CD4-positive, alpha-beta T cell treated with Interleukin-10 for 1 hour (primary cell): ENCODE data around the gene ZNF823.
"Not testable (repeated sequence)": the region's sequence is repeated elsewhere in the genome, so short reads cannot be mapped to it uniquely, and the experiment has no call there.

ENCODE experiments used
- DNase-seq: peaks from one replicate; pipeline ENCODE4 v3.0.0-alpha.2; 2020

Gene ZNF823

GRCh38 chr19:11676661-11677600 is 61.8 kb downstream of the ZNF823 start:
- DNase-seq: not testable (repeated sequence)

DNA sequence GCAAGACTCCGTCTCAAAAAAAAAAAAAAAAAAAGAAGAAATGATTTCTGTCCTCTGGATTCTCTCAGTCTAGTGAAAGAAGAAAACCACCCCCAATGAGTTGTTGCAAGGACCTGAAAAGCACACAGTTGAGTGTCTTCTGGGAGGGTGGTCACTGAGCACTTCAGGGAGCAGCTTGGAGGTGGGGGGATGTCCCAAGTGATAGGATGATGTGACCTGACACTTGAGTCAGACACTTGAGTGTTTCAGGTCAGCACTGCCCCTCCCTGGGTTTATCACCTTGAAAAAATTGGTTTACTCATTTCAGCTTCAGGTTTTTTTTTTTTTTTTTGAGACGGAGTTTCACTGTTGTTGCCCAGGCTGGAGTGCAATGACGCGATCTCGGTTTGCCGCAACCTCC is 63.2 kb downstream of the ZNF823 start:
- no peak for DNase-seq

GRCh38 chr19:11674067-11674492 is 64.7 kb downstream of the ZNF823 start:
- no peak for DNase-seq

GRCh38 chr19:11673608-11674041 is 65.1 kb downstream of the ZNF823 start:
- DNase-seq: no peak
